GM23248 (cell line): Measurements from ENCODE around the gene CENPU.

ENCODE experiments used
- EZH2 ChIP-seq: fragments of 200-600 bp; sonication (generic); IDR thresholded peaks from 2 replicates; pipeline ENCODE4 v1.6.1; 2018; ENCODE audit warnings: antibody characterized with exemption, mild to moderate bottlenecking; ENCODE audit not compliant: insufficient read depth, poor library complexity, severe bottlenecking
- EZH2phosphoT487 ChIP-seq: fragments of 200-600 bp; sonication (generic); IDR thresholded peaks from 2 replicates; pipeline ENCODE4 v1.6.1; 2018; ENCODE audit warnings: antibody characterized with exemption, moderate library complexity, mild to moderate bottlenecking, low read depth; ENCODE audit not compliant: insufficient read depth

DNA sequence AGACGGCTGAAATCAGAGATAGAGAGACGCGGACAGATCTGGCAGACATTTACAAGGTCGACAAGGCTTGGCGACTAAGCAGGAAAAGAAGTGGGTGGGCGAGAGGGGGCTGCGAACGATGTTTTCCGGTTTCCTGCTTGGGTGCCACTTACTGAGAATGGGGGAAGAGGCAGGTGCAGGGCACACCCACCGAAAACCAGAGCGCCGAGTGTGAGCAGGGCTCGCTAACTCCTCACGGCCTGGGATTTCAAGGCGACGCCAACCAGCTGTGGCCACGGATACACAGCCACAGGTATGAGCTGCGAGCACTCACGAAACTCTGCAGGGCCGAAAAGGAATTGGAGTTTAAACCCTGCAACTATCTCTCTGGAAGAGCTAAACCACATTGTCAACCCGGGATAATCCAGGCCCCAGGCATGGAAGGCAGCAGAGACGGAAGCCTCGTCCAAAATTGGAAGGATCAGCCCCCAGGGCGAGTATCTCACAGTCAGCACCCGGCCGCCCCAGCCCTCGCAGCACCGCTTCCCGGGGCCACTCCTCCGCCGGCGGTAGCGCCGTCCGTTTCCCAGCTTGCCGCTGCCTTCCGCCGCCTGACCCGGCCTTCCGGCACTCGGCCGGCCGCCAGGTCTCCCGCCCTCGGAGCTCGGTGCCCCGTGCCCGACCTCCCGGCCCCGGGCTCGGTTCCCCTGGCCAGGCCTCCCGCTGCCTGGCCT lies 85.4 kb downstream of the CENPU start:
- TF ChIP-seq EZH2, result no peak
- no peak for TF ChIP-seq EZH2phosphoT487
